GM23248 (cell line): ENCODE results near the gene CPSF4L. TPM values are rescaled to one million over a fixed set of nuclear protein-coding genes. Genes with fewer than 3 reads are reported as not detected.

Experiments used
- DNase-seq: peaks from one replicate; pipeline ENCODE4 v3.0.0-alpha.2; 2015
- H2AFZ ChIP-seq: fragments of 200-600 bp; sonication (generic); 2 replicates; pipeline ENCODE4 v1.6.1; 2016; ENCODE audit warnings: antibody characterized with exemption
- H3F3A ChIP-seq: fragments of 200-600 bp; sonication (generic); 2 replicates; pipeline ENCODE4 v1.6.1; 2016; ENCODE audit warnings: mild to moderate bottlenecking, antibody characterized with exemption, mixed run types; ENCODE audit not compliant: insufficient read depth
- H3K27ac ChIP-seq: fragments of 200-600 bp; sonication (generic); 2 replicates; pipeline ENCODE4 v1.5.1; 2016; ENCODE audit warnings: mild to moderate bottlenecking
- H3K27me3 ChIP-seq: fragments of 200-600 bp; sonication (generic); replicated peaks from 2 replicates; pipeline ENCODE4 v1.6.1; 2016; ENCODE audit warnings: mild to moderate bottlenecking; ENCODE audit not compliant: insufficient read depth
- H3K36me3 ChIP-seq: fragments of 200-600 bp; sonication (generic); 2 replicates; pipeline ENCODE4 v1.6.1; 2016; ENCODE audit warnings: low read depth, mild to moderate bottlenecking
- H3K4me1 ChIP-seq: fragments of 200-600 bp; sonication (generic); 2 replicates; pipeline ENCODE4 v1.6.1; 2016; ENCODE audit warnings: mild to moderate bottlenecking; ENCODE audit not compliant: insufficient read depth
- H3K4me2 ChIP-seq: fragments of 200-600 bp; sonication (generic); one replicate; pipeline ENCODE4 v1.6.1; 2016; ENCODE audit warnings: mild to moderate bottlenecking; ENCODE audit not compliant: unreplicated experiment
- H3K4me3 ChIP-seq: fragments of 200-600 bp; sonication (generic); 2 replicates; pipeline ENCODE4 v1.5.1; 2016; ENCODE audit warnings: mild to moderate bottlenecking
- H3K79me2 ChIP-seq: fragments of 200-600 bp; sonication (generic); 2 replicates; pipeline ENCODE4 v1.6.1; 2016; ENCODE audit warnings: mild to moderate bottlenecking; ENCODE audit not compliant: insufficient read depth
- H3K9ac ChIP-seq: fragments of 200-600 bp; sonication (generic); 2 replicates; pipeline ENCODE4 v1.6.1; 2016; ENCODE audit warnings: mild to moderate bottlenecking
- H3K9me2 ChIP-seq: fragments of 200-600 bp; sonication (generic); 2 replicates; pipeline ENCODE4 v1.6.1; 2016; ENCODE audit warnings: mixed run types, mild to moderate bottlenecking, moderate library complexity; ENCODE audit not compliant: insufficient read depth
- H3K9me3 ChIP-seq: fragments of 200-600 bp; sonication (generic); one replicate; pipeline ENCODE4 v1.6.1; 2017; ENCODE audit warnings: low read depth
- H4K20me1 ChIP-seq: fragments of 200-600 bp; sonication (generic); 2 replicates; pipeline ENCODE4 v1.6.0; 2016; ENCODE audit not compliant: insufficient read depth
- EZH2 ChIP-seq: fragments of 200-600 bp; sonication (generic); IDR thresholded peaks from 2 replicates; pipeline ENCODE4 v1.6.1; 2018; ENCODE audit warnings: antibody characterized with exemption, mild to moderate bottlenecking; ENCODE audit not compliant: insufficient read depth, poor library complexity, severe bottlenecking
- EZH2phosphoT487 ChIP-seq: fragments of 200-600 bp; sonication (generic); IDR thresholded peaks from 2 replicates; pipeline ENCODE4 v1.6.1; 2018; ENCODE audit warnings: antibody characterized with exemption, moderate library complexity, mild to moderate bottlenecking, low read depth; ENCODE audit not compliant: insufficient read depth
- WGBS, 2 experiments: methylation state at CpG; one replicate each; pipeline ENCODE4 v1.1.6; 2015 to 2017; ENCODE audit warnings: low lambda C conversion rate in 2 of 2, low coverage in 1 of 2; ENCODE audit errors: missing lambda C conversion rate in 2 of 2; 5-methylcytosine and 5-hydroxymethylcytosine counted together
- in situ Hi-C: fragments of 300-500 bp; cut with MboI; formaldehyde crosslinking; loops from 2 replicates; pipeline ENCODE4 v1.15.0; 2020
- polyA plus RNA-seq: library from polyadenylated mRNA; unstranded; fragments of >200 nt; fragmentation: Nextera tagmentation; extraction: Ambion mirVana; gene quantifications from 2 replicates; pipeline ENCODE4 v1.2.1, GENCODE V29; 2016
- total RNA-seq: library from RNA; depleted of rRNA; stranded (reverse); fragments of >200 nt; shearing (Covaris generic); gene quantifications from 2 replicates; pipeline ENCODE4 v1.2.3, GENCODE V29; 2014

The CPSF4L gene
- total and polyA plus RNA-seq, 2 experiments from 2014 or later: not detected

DNA sequence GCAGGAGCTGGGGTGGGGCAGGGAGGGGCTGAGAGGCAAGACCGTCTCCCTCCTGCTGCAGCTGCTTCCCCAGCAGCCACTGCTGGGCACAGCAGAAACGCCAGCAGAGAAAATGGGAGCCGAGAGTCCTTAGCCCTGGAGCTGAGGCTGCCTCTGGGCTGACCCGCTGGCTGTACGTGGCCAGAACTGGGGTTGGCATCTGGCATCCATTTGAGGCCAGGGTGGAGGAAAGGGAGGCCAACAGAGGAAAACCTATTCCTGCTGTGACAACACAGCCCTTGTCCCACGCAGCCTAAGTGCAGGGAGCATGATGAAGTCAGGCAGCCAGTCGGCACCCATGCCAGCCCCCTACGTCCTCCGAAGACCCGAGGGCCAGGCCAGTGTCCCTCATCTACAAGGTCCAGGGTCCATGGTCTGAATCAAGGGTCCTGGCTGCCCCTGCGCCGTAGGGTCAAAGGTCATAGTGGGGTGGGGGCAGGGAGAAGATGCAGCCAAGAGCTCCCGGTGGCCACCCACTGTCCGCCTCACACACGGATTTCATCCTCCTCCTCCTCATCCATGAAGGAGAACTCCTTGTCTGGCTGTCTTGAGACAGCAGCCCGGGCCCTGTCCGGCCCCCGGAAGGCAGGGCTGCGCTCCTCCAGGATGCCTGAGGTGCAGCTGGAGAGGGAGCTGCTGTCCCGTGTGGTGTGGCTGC, 23.4 kb upstream of the CPSF4L start:
- Histone ChIP-seq H2AFZ (no peak overlapping the region), H3K4me2 (no peak overlapping the region), H3K9ac (no peak overlapping the region), H3K4me3 (no peak overlapping the region), H3K9me3 (no peaks in the 10 kb centered on the region), H3K79me2 (peaks cover 69% of the 10 kb centered on the region), H3K27ac (no peak overlapping the region), H3K9me2 (no peaks in the 10 kb centered on the region), H3F3A (no peaks in the 10 kb centered on the region), H3K36me3 (no peaks in the 10 kb centered on the region), H3K27me3 (no peaks in the 10 kb centered on the region), H3K4me1 (peaks cover 17% of the 10 kb centered on the region), H4K20me1 (no peaks in the 10 kb centered on the region)
- DNase-seq: no peak
- WGBS, 2 experiments: 84% methylated on average over 15 to 20 of the region's 20 CpGs
- no peak for TF ChIP-seq EZH2phosphoT487
- in situ Hi-C loops: no loop called here

DNA sequence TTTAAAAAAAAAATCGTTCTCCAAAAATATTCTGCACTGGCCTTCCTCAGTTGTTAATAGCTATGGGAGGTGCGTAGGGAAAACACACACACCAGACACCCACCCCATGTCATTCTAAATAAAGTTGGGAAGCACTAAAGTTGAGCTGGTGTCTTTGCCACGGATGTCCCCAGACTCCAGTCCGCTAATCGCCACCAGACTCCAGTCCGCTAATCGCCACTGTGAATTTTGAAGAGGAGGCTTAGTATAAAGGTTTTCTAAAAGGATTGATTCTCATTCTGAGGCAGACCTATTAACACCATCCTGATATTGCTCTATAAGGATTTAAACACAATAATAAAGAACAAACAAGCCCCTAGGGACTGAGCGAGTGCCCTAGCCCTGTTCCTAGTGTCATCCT, 22.7 kb upstream of the CPSF4L start:
- no peak overlapping the region for H3K4me2 ChIP-seq
- TF ChIP-seq EZH2 (no peak), EZH2phosphoT487 (no peak)
- no peaks in the 10 kb centered on the region for H3K9me2 ChIP-seq
- peaks cover 10% of the 10 kb centered on the region for H3K4me1 ChIP-seq
- H3K79me2 ChIP-seq: peaks cover 62% of the 10 kb centered on the region
- no peaks in the 10 kb centered on the region for H3K27me3 ChIP-seq
- H3K9ac ChIP-seq: no peak overlapping the region
- H3K27ac ChIP-seq: no peak overlapping the region
- H3K9me3 ChIP-seq: no peaks in the 10 kb centered on the region
- in situ Hi-C loops: no loop called here
- H3K4me3 ChIP-seq: no peak overlapping the region
- H4K20me1 ChIP-seq: no peaks in the 10 kb centered on the region
- 82 to 85% methylated on average over 8 of the region's 8 CpGs for WGBS, 2 experiments
- H2AFZ ChIP-seq: no peak overlapping the region
- no peaks in the 10 kb centered on the region for H3F3A ChIP-seq
- DNase-seq: no peak
- H3K36me3 ChIP-seq: no peaks in the 10 kb centered on the region

DNA sequence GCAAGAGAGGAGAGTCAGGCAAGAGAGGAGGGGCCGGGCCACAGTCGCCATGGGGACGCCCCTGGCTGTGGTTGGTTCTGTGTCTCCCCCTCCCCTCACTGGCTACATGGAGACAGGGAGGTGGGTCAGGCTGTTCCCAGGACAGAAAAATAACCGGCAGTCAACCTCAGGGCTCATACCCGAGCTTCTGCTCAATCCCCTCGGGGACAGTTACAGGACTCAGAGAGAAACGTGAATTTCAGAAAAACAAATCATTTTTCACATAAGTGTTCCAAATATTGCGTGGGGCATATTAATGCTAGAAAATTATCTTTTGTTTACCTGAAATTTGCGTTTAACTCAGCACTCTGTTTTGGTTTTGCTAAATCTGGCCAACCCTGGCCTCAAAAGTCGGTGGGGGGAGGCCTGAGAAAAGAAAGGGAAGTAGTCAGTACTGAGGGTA, 22.2 kb upstream of the CPSF4L start:
- Histone ChIP-seq H3K4me2 (no peak overlapping the region), H3F3A (no peaks in the 10 kb centered on the region), H3K9me2 (no peaks in the 10 kb centered on the region), H3K4me3 (no peak overlapping the region), H4K20me1 (no peaks in the 10 kb centered on the region), H3K27ac (no peak overlapping the region), H3K79me2 (peaks cover 57% of the 10 kb centered on the region), H3K36me3 (no peaks in the 10 kb centered on the region), H2AFZ (no peak overlapping the region), H3K4me1 (peaks cover 9% of the 10 kb centered on the region), H3K9me3 (no peaks in the 10 kb centered on the region), H3K9ac (no peak overlapping the region), H3K27me3 (no peaks in the 10 kb centered on the region)
- in situ Hi-C loops: no loop called here
- 75 to 77% methylated on average over 10 of the region's 10 CpGs for WGBS, 2 experiments
- TF ChIP-seq EZH2phosphoT487 (no peak), EZH2 (no peak)
- no peak for DNase-seq

DNA sequence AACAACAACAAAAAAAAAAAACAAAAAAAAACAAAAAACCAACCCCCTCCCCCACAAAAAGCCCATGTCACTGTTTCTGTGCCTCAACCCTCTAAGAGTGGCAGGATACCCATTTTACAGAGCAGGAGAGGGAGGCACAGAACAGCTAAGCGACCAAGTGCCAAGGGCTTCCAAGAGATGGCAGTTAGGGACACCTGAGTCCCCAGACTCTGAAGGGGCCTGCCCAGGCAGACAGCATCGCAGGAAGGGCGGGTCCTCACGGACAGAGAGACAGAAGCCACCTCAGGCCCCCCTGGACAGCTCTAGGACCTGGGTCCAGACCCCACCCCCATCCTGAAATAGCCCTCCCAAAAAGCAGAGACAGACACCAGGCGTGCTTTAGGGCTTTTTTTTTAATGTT, 21.6 kb upstream of the CPSF4L start:
- H3K36me3 ChIP-seq: no peaks in the 10 kb centered on the region
- no peak overlapping the region for H2AFZ ChIP-seq
- H3K9me2 ChIP-seq: no peaks in the 10 kb centered on the region
- H4K20me1 ChIP-seq: no peaks in the 10 kb centered on the region
- peaks cover 9% of the 10 kb centered on the region for H3K4me1 ChIP-seq
- no peaks in the 10 kb centered on the region for H3K9me3 ChIP-seq
- no peak for TF ChIP-seq EZH2phosphoT487
- no peak for TF ChIP-seq EZH2
- H3F3A ChIP-seq: no peaks in the 10 kb centered on the region
- H3K9ac ChIP-seq: no peak overlapping the region
- no peak overlapping the region for H3K4me2 ChIP-seq
- peaks cover 51% of the 10 kb centered on the region for H3K79me2 ChIP-seq
- in situ Hi-C loops: no loop called here
- no peak overlapping the region for H3K4me3 ChIP-seq
- H3K27me3 ChIP-seq: no peaks in the 10 kb centered on the region
- no peak for DNase-seq
- no peak overlapping the region for H3K27ac ChIP-seq
- 96 to 100% methylated on average over 5 of the region's 5 CpGs for WGBS, 2 experiments

DNA sequence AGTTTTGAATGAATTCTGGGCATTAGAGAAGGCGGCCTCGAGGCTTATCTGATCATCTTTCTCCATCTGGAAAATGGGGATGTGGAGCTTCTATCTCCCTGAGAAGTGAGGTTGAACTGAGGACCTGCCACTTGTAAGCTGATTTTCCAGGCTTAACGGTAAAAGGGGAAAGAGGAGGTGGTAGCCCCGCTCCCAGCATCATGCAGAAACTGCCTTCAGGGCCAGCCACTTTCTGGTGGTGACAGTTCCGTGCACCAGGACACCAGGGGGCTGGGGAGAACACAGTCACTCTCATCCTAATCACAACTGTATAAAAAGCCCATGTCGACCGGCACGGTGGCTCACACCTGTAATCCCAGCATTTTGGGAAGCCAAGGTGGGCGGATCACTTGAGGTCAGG, 20.9 kb upstream of the CPSF4L start:
- Histone ChIP-seq H3K4me2 (no peak overlapping the region), H3K4me3 (no peak overlapping the region), H3K9me3 (no peaks in the 10 kb centered on the region), H3K36me3 (no peaks in the 10 kb centered on the region), H3K27ac (no peak overlapping the region), H4K20me1 (no peaks in the 10 kb centered on the region), H2AFZ (no peak overlapping the region), H3F3A (no peaks in the 10 kb centered on the region), H3K9ac (no peak overlapping the region), H3K27me3 (no peaks in the 10 kb centered on the region), H3K79me2 (peaks cover 45% of the 10 kb centered on the region), H3K4me1 (peaks cover 9% of the 10 kb centered on the region), H3K9me2 (no peaks in the 10 kb centered on the region)
- TF ChIP-seq EZH2 (no peak), EZH2phosphoT487 (no peak)
- in situ Hi-C loops: no loop called here
- 92 to 94% methylated on average over 9 of the region's 9 CpGs for WGBS, 2 experiments
- no peak for DNase-seq
